AG08396 (cell line): ENCODE measurements around the gene ZDHHC17.
A peak's percentile ranks its signal among the peaks of the same experiment; 100 is the strongest.
"Not testable (repeated sequence)": the region's sequence is repeated elsewhere in the genome, so short reads cannot be mapped to it uniquely, and the experiment has no call there.

Source experiments
- DNase-seq: peaks from one replicate; pipeline ENCODE4 v3.0.0; 2012; ENCODE audit warnings: low spot score, mixed read lengths

The ZDHHC17 gene

GRCh38 chr12:76763746-76764675 lies at the start of gene ZDHHC17:
TSS of gene ZDHHC17 (plus strand) at chr12:76764115. CDS start at chr12:76764237, 122 bp downstream.
- peak; percentile 96 for DNase-seq

GRCh38 chr12:76714415-76714814 lies 49.5 kb upstream of the ZDHHC17 start:
- no peak for DNase-seq

GRCh38 chr12:76714861-76715260 lies 49.1 kb upstream of the ZDHHC17 start:
- DNase-seq = no peak

- DNase-seq = no peak
These were observed 48.6 kb upstream of the ZDHHC17 start for GRCh38 chr12:76715332-76715731.

GRCh38 chr12:76717314-76717713 lies 46.6 kb upstream of the ZDHHC17 start:
- DNase-seq = no peak

GRCh38 chr12:76719171-76720041 lies 44.5 kb upstream of the ZDHHC17 start:
- no peak for DNase-seq

GRCh38 chr12:76720068-76720467 lies 43.8 kb upstream of the ZDHHC17 start:
- no peak for DNase-seq

GRCh38 chr12:76726626-76727025 lies 37.3 kb upstream of the ZDHHC17 start:
- no peak for DNase-seq

GRCh38 chr12:76732188-76732587 lies 31.7 kb upstream of the ZDHHC17 start:
- DNase-seq = not testable (repeated sequence)

- DNase-seq = not testable (repeated sequence)
These were observed 26.2 kb upstream of the ZDHHC17 start for GRCh38 chr12:76737689-76738088.

- no peak for DNase-seq
These were observed 24.9 kb upstream of the ZDHHC17 start for GRCh38 chr12:76738824-76739579.

GRCh38 chr12:76739896-76740295 lies 24.0 kb upstream of the ZDHHC17 start:
- DNase-seq = no peak

- DNase-seq = no peak
These were observed 23.4 kb upstream of the ZDHHC17 start for GRCh38 chr12:76740501-76740900.

GRCh38 chr12:76745343-76745742 lies 18.6 kb upstream of the ZDHHC17 start:
- no peak for DNase-seq

GRCh38 chr12:76746516-76746915 lies 17.4 kb upstream of the ZDHHC17 start:
- DNase-seq = no peak

- DNase-seq = no peak
These were observed 16.7 kb upstream of the ZDHHC17 start for GRCh38 chr12:76747245-76747644.

- no peak for DNase-seq
These were observed 8.0 kb upstream of the ZDHHC17 start for GRCh38 chr12:76755829-76756379.

- no peak for DNase-seq
These were observed 6.2 kb upstream of the ZDHHC17 start for GRCh38 chr12:76757694-76758093.

- DNase-seq = no peak
These were observed 1.3 kb upstream of the ZDHHC17 start for GRCh38 chr12:76762601-76762980.

GRCh38 chr12:76764856-76765255 lies 941 bp downstream of the ZDHHC17 start:
- no peak for DNase-seq

- no peak for DNase-seq
These were observed 1.7 kb downstream of the ZDHHC17 start for GRCh38 chr12:76765598-76765997.

- DNase-seq = no peak
These were observed 2.2 kb downstream of the ZDHHC17 start for GRCh38 chr12:76766161-76766560.
